Loucy (cell line): ENCODE measurements around the gene DISC1.

Experiments
- H2AFZ ChIP-seq: fragments of 200-600 bp; sonication (generic); 2 replicates; pipeline ENCODE4 v1.6.0; 2016; ENCODE audit warnings: antibody characterized with exemption, mild to moderate bottlenecking, low read length, moderate library complexity
- H3F3A ChIP-seq: fragments of 200-600 bp; 2 replicates; pipeline ENCODE4 v1.6.0; 2016; ENCODE audit warnings: antibody characterized with exemption, low read depth, mild to moderate bottlenecking
- H3K27me3 ChIP-seq: fragments of 200-600 bp; sonication (generic); 2 replicates; pipeline ENCODE4 v1.6.1; 2014; ENCODE audit warnings: low read length, mild to moderate bottlenecking; ENCODE audit not compliant: insufficient read depth, poor library complexity, severe bottlenecking
- H3K36me3 ChIP-seq: fragments of 200-600 bp; sonication (generic); 2 replicates; pipeline ENCODE4 v1.6.1; 2016; ENCODE audit warnings: low read length; ENCODE audit not compliant: insufficient read depth
- H3K4me1 ChIP-seq: fragments of 200-600 bp; sonication (generic); 2 replicates; pipeline ENCODE4 v1.5.1; 2014; ENCODE audit warnings: low read length, mild to moderate bottlenecking; ENCODE audit not compliant: insufficient read depth, poor library complexity, severe bottlenecking
- H3K4me2 ChIP-seq: fragments of 200-600 bp; sonication (generic); 2 replicates; pipeline ENCODE4 v1.6.0; 2014; ENCODE audit warnings: antibody characterized with exemption, low read length, low read depth, mild to moderate bottlenecking; ENCODE audit not compliant: poor library complexity, severe bottlenecking
- H3K4me3 ChIP-seq: fragments of 200-600 bp; sonication (generic); 2 replicates; pipeline ENCODE4 v1.5.1; 2014; ENCODE audit warnings: low read length, mild to moderate bottlenecking, mixed read lengths; ENCODE audit not compliant: poor library complexity, severe bottlenecking
- H3K79me2 ChIP-seq: fragments of 200-600 bp; sonication (generic); 2 replicates; pipeline ENCODE4 v1.6.1; 2014; ENCODE audit warnings: low read length; ENCODE audit not compliant: insufficient read depth
- H3K9ac ChIP-seq: fragments of 200-600 bp; sonication (generic); 2 replicates; pipeline ENCODE4 v1.6.0; 2014; ENCODE audit warnings: mild to moderate bottlenecking, low read depth, low read length, moderate library complexity; ENCODE audit not compliant: poor library complexity, severe bottlenecking
- H3K9me2 ChIP-seq: fragments of 200-600 bp; sonication (generic); replicated peaks from 2 replicates; pipeline ENCODE4 v1.6.1; 2016; ENCODE audit warnings: low read depth, low read length, mixed read lengths
- H3K9me3 ChIP-seq: fragments of 200-600 bp; sonication (generic); 2 replicates; pipeline ENCODE4 v1.6.1; 2014; ENCODE audit warnings: mild to moderate bottlenecking, antibody characterized with exemption, low read length, low read depth; ENCODE audit not compliant: insufficient read depth
- H4K20me1 ChIP-seq: fragments of 200-600 bp; sonication (generic); 2 replicates; pipeline ENCODE4 v1.6.0; 2014; ENCODE audit warnings: antibody characterized with exemption, low read length, mild to moderate bottlenecking; ENCODE audit not compliant: insufficient read depth, poor library complexity, severe bottlenecking
- CTCF ChIP-seq: fragments of 200-600 bp; sonication (generic); conservative IDR thresholded peaks from 2 replicates; pipeline ENCODE4 v1.5.1; 2014; ENCODE audit warnings: mild to moderate bottlenecking, antibody characterized with exemption, low read length
- EZH2phosphoT487 ChIP-seq: fragments of 200-600 bp; IDR thresholded peaks from 2 replicates; pipeline ENCODE4 v1.6.1; 2018; ENCODE audit warnings: antibody characterized with exemption, mild to moderate bottlenecking, moderate library complexity, borderline replicate concordance

Gene DISC1

DNA sequence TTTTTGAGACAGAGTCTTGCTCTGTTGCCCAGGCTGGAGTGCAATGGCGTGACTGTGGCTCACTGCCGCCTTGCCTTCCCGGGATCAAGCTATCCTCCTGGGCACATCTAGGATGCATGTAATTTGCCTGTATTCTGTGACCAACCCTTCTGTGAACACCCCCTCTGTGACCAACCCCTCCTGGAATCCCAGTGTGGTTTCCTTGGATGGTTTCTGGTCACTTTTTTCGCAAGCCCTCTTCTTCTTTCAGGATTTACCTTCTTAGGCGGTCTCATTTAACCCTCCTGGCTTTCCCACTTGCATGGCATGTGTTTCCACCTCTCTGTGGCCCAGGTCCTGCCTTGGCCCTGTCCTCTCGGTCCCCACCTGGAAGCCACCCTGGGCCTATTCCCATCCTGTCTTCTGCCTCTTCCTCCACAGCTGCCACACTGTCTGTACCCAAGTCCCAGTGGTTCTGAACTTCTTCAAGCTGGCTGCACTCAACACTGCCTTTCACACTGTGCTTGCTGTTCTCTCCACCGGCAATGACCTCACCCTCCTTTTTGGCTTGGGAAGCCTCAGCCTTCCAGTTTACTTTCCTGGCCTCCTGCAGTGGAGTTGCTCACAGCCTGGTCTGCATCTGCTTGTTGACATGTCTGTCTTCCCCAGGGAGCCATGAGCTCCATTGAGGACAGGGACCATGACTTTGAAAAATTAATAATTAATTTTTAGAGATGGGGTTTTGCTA is 57.0 kb downstream of the DISC1 start:
- TF ChIP-seq EZH2phosphoT487 (no peak), CTCF (no peak)
- no peaks in the 10 kb centered on the region for H3F3A ChIP-seq
- H2AFZ ChIP-seq: no peak overlapping the region

DNA sequence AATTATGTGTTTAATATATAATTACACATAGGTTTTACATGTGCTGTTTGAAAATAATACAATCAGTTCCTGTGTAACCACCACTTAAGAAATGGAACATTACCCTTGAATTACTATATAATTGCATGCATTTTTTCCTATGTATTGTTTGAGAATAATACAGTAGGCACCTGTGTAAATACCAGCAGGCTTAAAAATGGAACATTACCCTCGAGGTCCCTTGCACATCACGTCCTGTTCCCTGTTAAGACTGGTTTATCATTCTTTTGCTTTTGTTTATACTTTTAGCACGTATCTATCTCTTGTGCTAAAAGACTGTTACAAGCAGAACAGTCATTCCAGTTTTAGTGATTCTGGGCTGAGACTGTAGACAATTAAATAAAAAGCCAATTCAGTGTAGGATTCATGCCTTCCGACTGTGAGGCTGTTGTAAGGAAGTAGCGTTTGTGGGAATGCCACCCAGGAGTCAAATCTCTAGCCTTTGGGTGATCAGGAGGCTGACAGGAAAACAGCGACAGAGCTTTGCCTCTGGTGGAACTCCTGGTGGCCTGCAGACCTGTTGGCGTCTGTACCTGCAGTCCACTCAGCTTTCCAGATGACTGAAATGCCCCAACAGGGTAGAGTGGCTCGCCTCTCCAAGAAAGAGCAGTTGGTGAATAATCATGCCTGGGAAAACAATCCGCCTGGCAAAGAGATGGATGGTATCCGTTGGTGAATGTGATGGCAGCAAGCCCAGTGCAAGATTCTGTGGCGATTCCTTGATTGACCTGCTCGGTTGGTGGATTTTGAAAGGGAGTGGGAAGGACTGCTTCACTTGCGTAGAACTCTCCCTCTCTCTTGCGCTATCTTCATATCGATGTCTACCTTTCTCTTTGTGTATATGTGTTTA is 58.0 kb downstream of the DISC1 start:
- no peaks in the 10 kb centered on the region for H3K4me1 ChIP-seq
- no peaks in the 10 kb centered on the region for H3K36me3 ChIP-seq
- no peak overlapping the region for H3K4me3 ChIP-seq
- no peak overlapping the region for H3K4me2 ChIP-seq
- peaks cover 10% of the 10 kb centered on the region; the same call in 1 of the 2 replicates for H3K9me3 ChIP-seq
- H4K20me1 ChIP-seq: no peaks in the 10 kb centered on the region
- H3K27me3 ChIP-seq: no peaks in the 10 kb centered on the region
- TF ChIP-seq EZH2phosphoT487 (no peak), CTCF (no peak)
- no peaks in the 10 kb centered on the region for H3F3A ChIP-seq
- H3K79me2 ChIP-seq: no peaks in the 10 kb centered on the region
- no peaks in the 10 kb centered on the region for H3K9me2 ChIP-seq
- no peak overlapping the region for H3K9ac ChIP-seq
- H2AFZ ChIP-seq: no peak overlapping the region

More for the DNA sequence above, 57.0 kb downstream of the DISC1 start:
- Histone ChIP-seq H3K4me2 (no peak overlapping the region), H3K36me3 (no peaks in the 10 kb centered on the region), H3K9me2 (no peaks in the 10 kb centered on the region), H3K9me3 (peaks cover 10% of the 10 kb centered on the region; the same call in 1 of the 2 replicates), H3K4me3 (no peak overlapping the region), H3K4me1 (peaks cover 6% of the 10 kb centered on the region), H3K27me3 (no peaks in the 10 kb centered on the region), H4K20me1 (no peaks in the 10 kb centered on the region), H3K79me2 (no peaks in the 10 kb centered on the region), H3K9ac (no peak overlapping the region)

GRCh38 chr1:231686384-231686783 is 59.8 kb downstream of the DISC1 start:
- no peak overlapping the region for H2AFZ ChIP-seq
- no peak overlapping the region for H3K9ac ChIP-seq
- H3K36me3 ChIP-seq: no peaks in the 10 kb centered on the region
- no peaks in the 10 kb centered on the region for H4K20me1 ChIP-seq
- H3K9me2 ChIP-seq: no peaks in the 10 kb centered on the region
- no peak overlapping the region for H3K4me3 ChIP-seq
- H3K79me2 ChIP-seq: no peaks in the 10 kb centered on the region; the same call in 1 of the 2 replicates
- TF ChIP-seq CTCF (no peak), EZH2phosphoT487 (no peak)
- H3K4me1 ChIP-seq: no peaks in the 10 kb centered on the region
- no peaks in the 10 kb centered on the region for H3K27me3 ChIP-seq
- H3K4me2 ChIP-seq: no peak overlapping the region
- no peaks in the 10 kb centered on the region for H3F3A ChIP-seq
- peaks cover 10% of the 10 kb centered on the region; the same call in 1 of the 2 replicates for H3K9me3 ChIP-seq
